Epithelial cell of prostate (primary cell): ENCODE data around the gene PSMD5.
A peak's percentile ranks its signal among the peaks of the same experiment; 100 is the strongest.
"Not testable (repeated sequence)": the region's sequence is repeated elsewhere in the genome, so short reads cannot be mapped to it uniquely, and the experiment has no call there.

ENCODE experiments used
- DNase-seq: peaks from one replicate; pipeline ENCODE4 v3.0.0-alpha.2; 2011; ENCODE audit warnings: low read depth, low spot score
- H3K27ac ChIP-seq: fragments of 450-650 bp; 2 replicates; pipeline ENCODE4 v1.5.1; 2017; ENCODE audit warnings: mild to moderate bottlenecking

The PSMD5 gene

DNA sequence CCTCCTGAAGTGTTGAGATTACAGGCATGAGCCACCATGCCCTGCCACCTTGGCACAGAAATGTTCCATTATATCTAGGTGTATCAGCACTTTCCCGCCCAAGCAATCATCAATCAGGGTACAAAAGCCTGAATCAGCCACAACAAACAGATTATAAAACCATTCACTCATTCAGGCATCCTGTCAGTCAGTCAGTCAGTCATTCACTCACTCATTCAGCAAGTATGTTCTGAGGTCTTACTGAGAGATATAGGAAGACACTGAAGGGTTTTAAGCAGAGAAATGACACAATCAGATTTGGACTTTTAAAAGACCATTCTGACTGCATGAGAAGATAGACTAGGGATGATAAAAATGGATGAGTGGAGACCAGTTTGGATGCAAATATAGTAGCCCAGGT is 13.1 kb downstream of the PSMD5 start:
- no peak for DNase-seq
- H3K27ac ChIP-seq = no peak overlapping the region

DNA sequence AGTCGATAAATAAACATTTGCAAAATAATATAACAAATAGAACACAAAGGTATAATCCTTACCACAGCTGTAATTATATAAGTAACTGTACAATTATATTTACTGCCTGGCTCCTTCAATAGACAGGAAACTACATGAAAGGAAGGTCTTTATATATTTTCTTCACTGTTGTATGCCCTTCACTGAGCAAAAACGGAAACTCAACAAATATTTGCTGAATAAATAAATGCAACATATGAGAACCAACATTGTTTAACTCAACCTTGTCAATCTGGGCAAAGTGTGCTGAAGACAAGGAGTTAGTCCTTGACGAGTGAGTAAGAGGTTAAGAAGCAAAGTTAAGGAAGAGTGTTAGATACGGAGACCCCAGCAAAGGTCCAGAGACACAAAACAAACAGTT is 22.6 kb downstream of the PSMD5 start:
- no peak overlapping the region for H3K27ac ChIP-seq
- DNase-seq = no peak

DNA sequence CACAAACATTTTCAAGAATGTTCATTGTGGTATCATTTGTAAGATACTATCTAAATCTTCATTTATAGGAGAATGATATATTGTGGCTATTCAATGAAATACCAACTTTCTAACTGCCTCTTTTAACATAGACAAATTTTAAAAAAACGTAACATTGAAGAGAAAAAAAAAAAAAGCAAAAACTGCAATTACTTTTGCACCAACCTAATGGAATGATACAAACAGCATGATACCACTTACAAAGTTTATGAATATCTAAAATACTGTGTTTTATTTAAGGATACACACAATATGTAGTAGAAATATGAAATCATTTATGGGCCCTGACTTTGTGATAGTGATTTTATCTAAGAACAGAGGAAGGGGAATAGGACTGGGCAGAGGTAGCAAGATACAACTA is 24.1 kb downstream of the PSMD5 start:
- no peak for DNase-seq

DNA sequence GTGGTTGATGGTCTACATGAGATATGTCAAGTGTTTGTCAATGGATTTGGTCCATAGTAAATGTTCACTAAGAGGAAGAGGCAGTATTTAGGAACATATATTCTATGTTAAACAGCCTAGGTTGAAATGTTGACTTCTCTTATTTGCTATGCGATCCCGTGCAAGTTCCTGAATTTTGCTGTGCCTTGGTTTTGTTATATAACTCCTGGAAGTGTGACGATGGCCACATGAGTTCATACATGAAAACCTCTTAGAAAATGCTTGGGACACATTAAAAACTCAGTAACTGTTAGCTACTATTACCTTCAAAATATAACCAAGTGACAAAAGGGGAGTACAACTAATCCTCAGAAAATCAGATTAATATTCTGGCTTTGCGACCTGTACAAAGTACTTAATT is 27.6 kb downstream of the PSMD5 start:
- no peak for DNase-seq

More for the DNA sequence above, 24.1 kb downstream of the PSMD5 start:
- H3K27ac ChIP-seq = no peak overlapping the region

DNA sequence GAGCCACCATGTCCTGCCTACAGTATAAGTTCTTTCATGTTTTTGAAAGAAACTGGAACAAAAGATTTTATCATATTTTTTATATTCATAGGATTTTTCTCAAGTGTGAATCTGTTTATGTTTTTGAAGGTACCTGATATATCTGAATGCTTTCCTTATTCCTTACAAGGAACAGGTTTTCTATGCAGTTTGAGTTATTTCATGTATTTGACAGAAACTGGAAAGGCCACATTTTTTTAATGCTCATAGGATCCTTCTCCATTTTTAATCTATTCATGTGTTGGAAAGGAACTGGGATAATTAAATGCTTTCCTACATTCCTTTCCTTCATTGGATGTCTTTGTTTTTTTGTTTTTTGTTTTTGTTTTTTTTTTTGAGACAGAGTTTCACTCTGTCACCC is 33.8 kb downstream of the PSMD5 start:
- DNase-seq = no peak
- no peak overlapping the region for H3K27ac ChIP-seq

More for the DNA sequence above, 27.6 kb downstream of the PSMD5 start:
- no peak overlapping the region for H3K27ac ChIP-seq

- no peak overlapping the region for H3K27ac ChIP-seq
- no peak for DNase-seq
These were observed 34.9 kb downstream of the PSMD5 start for GRCh38 chr9:120807607-120808379.

DNA sequence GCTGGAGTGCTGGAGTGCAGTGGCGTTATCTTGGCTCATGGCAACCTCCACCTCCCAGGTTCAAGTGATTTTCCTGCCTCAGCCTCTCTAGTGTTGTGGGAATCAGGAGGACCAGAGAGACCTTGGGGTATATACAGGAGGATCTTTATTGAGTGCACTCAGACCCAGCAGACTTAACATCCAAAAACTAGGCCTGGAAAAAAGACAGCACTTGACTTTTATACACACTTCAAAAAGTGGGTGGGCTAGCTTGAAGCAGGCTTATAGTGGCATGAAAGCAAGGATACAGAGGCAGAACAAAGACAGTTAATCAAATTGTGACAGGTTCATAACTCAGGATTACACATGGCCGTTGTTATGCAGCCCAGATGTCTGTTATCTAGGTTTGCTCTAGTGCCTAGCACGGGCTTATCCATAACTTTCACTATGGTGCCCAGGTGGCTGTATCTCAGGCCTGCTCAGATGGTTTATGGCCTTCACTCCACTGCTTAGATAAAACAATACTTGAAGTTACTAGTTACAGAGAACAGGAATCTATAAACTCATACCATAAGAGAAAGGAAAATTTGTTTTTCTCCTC is 37.8 kb downstream of the PSMD5 start:
- not testable (repeated sequence) for H3K27ac ChIP-seq, DNase-seq

GRCh38 chr9:120801441-120801840 is 41.3 kb downstream of the PSMD5 start:
- H3K27ac ChIP-seq = no peak overlapping the region
- DNase-seq = no peak

GRCh38 chr9:120792898-120793765 is 49.6 kb downstream of the PSMD5 start, which contains the start of gene FBXW2:
FBXW2 (minus strand) TSS chr9:120793416; CDS start chr9:120788258, 5,158 bp downstream.
- H3K27ac ChIP-seq = peak within 1 kb of the TSS; percentile 84
- DNase-seq = peak; percentile 46

GRCh38 chr9:120791161-120791560 is 51.6 kb downstream of the PSMD5 start:
- DNase-seq = no peak
- H3K27ac ChIP-seq = no peak overlapping the region

DNA sequence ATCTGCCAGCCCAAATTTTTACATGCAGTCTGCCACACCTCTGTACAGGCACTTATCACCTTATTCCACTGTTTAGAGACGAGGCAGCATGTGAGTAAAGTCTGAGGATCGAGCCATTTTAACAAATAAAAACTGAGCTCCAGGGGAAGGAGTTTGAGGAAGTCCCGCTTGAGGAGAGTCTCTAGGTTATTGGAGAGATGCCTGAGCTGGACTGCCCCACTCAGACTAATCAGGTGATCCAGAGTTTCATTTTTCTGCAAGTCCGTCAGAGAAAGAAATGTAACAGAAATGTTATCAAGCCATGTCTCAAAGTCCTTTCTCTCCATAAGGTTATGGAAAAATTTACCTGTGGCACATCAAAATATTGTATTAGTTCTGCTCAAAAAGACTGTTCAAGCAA is 54.8 kb downstream of the PSMD5 start:
- no peak overlapping the region for H3K27ac ChIP-seq
- no peak for DNase-seq

DNA sequence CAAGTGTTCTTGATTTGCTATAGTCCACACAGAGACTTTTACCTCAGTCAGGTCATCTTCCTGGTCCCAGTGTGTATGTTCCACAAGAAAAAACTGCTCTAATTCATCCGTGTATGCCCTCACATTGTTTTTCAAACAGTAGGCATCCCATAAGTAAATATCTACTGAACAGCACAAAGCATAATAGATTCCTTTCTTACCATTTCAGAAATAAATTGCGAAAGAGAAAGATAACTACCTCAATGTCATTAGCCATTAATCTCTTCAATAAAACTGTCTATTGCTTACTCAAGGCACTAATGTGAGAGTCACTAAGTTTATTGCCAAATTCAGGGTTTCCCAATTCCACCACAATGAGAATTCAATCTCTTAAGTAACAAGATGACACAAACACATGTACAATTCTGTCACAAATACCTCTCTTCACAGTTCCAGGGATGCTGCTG is 59.1 kb downstream of the PSMD5 start:
- H3K27ac ChIP-seq = peak overlapping the region; percentile 42
- peak; percentile 80 for DNase-seq

DNA sequence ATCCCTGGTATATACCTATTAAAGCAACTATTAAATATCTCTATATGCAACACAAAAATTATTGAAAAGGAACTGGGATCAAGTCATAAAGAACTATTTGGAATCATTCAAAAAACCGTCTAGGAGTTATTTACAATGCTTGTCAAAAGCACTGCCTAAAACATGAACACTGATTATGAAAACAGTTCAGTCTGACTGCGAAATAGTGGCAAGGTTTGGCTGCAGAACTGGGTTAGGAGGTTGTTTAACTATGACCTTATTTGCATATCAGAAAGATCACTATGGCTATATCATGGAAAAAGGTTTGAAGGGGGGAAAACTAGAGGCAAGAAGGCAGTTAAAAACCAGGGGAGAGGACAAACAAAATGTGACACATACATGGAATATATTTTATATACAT is 61.5 kb downstream of the PSMD5 start:
- no peak overlapping the region for H3K27ac ChIP-seq
- DNase-seq = no peak

DNA sequence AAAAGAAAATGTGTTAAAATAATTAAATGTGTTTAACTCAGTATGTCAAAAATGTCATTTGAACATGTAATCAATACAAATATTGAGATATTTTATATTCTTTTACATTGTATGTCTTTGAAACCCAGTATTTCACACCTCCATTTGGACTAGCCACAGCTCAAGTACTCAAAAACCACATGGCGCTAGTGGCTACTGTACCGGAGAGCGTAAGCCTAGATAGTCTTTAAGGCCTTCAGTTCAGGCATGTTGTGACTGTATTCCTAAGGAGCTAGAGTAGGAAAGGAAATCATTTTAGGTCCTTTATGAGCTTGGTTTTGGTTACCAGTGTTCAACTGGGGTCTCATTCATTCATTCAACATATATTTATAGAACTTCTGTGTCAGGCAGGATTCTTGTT is 62.4 kb downstream of the PSMD5 start:
- no peak overlapping the region for H3K27ac ChIP-seq
- DNase-seq = no peak

GRCh38 chr9:120779227-120779626 is 63.5 kb downstream of the PSMD5 start:
- H3K27ac ChIP-seq = peak overlapping the region; percentile 40
- DNase-seq = no peak

- no peak for DNase-seq
- H3K27ac ChIP-seq = peak overlapping the region; percentile 40
These were observed 64.0 kb downstream of the PSMD5 start for GRCh38 chr9:120778758-120779157.

- H3K27ac ChIP-seq = peak overlapping the region; percentile 80
- DNase-seq = no peak
These were observed 65.5 kb downstream of the PSMD5 start for GRCh38 chr9:120777229-120777628.

DNA sequence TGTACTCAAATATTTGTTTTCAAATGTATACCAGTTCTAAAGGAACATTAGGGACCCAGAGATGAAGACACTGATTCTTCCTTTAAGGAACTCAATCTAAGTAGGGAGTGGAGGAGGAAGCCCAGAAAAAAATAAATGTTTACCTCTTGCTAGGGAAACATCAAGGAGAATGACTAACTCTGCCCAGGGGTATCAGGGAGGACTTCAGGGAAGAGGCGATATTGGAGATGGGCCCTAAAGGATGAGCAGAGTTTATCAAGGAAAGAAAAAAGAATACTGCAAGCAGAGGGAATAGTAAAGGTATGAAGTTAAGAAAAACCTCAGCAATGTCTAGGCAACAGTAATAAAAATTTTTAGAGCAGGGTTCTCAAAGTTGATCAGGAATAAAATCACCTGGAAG is 65.9 kb downstream of the PSMD5 start:
- no peak for DNase-seq
- peak overlapping the region; percentile 80 for H3K27ac ChIP-seq

DNA sequence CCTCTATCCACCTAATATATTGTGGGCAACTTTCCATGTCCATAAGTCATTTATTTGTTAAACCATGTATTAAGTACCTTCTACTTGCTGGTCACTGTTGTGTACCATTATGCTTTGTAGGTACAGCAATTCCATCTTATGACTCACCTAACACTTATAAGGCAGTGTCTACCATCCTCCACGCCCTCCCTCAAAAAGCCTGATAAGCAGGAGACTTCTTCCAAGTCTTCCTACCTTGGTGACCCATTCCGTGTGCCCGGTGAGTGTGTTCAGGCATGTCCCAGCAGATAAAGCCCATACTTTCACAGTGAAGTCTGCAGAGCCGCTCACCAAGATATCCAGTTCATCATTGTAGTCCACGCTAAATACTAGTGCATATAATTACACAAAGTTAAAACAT is 66.9 kb downstream of the PSMD5 start:
- H3K27ac ChIP-seq = peak overlapping the region; percentile 80
- DNase-seq = peak; percentile 91

DNA sequence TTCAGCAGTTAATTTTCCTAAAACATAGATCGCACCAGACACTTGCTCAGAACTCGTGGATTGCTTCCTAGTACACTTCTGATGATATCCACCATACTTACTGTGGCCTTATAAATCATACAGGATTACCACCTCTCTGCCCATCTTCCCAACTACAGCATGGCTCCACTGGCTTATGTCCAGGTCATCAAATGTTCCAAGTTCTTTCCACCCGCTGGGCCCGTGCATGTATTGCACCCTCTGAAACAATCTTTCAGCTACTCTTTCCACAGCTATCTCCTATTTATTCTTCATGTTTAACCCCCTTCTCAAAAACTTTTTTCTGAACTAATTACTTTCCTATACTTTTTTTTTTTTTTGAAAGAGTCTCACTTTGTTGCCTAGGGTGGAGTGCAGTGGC is 68.0 kb downstream of the PSMD5 start:
- no peak for DNase-seq
- H3K27ac ChIP-seq = no peak overlapping the region

DNA sequence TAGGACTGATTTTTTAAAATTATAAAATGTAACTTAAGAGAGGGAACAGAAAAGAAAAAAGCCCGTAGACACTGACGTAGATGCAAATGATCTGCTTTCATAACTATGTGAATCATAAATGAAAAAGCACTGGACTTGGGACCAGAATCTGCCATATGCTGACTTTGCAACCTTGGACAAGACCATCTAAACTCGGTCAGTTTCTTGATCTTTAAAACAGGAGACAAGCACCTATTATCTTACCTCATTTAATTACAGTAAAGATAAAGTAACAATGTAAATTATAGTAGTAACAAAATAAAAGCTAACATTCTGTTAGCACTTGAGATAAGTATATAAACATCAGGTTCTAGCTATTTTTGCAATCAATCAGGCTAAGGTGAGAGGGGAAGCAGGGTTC is 69.5 kb downstream of the PSMD5 start:
- no peak overlapping the region for H3K27ac ChIP-seq
- no peak for DNase-seq
